HepG2 (cell line): ENCODE results near the gene TOB2.

Source experiments
- ARNT ChIP-seq: fragments of 450-650 bp; IDR thresholded peaks from 2 replicates; pipeline ENCODE4 v1.6.1; 2017
- CHD2 ChIP-seq: IDR thresholded peaks from 2 replicates; pipeline ENCODE4 v1.6.1; 2011; ENCODE audit warnings: low read depth, low read length, improper control_type of control experiment
- EZH2 ChIP-seq: conservative IDR thresholded peaks from 2 replicates; pipeline ENCODE4 v1.6.1; 2012; ENCODE audit warnings: mild to moderate bottlenecking, low read depth, low read length, moderate library complexity
- KDM1A ChIP-seq: IDR thresholded peaks from 2 replicates; pipeline ENCODE4 v1.6.1; 2016; ENCODE audit warnings: missing compliant biosample characterization
- NR2F6 ChIP-seq, 2 experiments: IDR thresholded peaks; 2 replicates each; pipeline ENCODE4 v1.6.1; 2016; ENCODE audit warnings: antibody characterized with exemption in 1 of 2, mild to moderate bottlenecking in 1 of 2
- TGIF2 ChIP-seq: IDR thresholded peaks from 2 replicates; pipeline ENCODE4 v1.6.1; 2016; ENCODE audit warnings: control low read depth, missing compliant biosample characterization
- ZNF282 ChIP-seq: fragments of 450-650 bp; IDR thresholded peaks from 2 replicates; pipeline ENCODE4 v1.6.1; 2018; ENCODE audit not compliant: partially characterized antibody
- TF ChIP-seq, protein P1 (sequence below): IDR thresholded peaks from 2 replicates; pipeline ENCODE4 v1.6.1; 2016; ENCODE audit warnings: low read depth, borderline replicate concordance

- TF ChIP-seq KDM1A (CRISPR knock-in tag), result no peak
- no peak for TF ChIP-seq ZNF282
- no peak for TF ChIP-seq ARNT
- no peak for TF ChIP-seq EZH2
- TF ChIP-seq TGIF2 (CRISPR knock-in tag), result no peak
- no peak for TF ChIP-seq CHD2
- TF ChIP-seq, protein P1, sequence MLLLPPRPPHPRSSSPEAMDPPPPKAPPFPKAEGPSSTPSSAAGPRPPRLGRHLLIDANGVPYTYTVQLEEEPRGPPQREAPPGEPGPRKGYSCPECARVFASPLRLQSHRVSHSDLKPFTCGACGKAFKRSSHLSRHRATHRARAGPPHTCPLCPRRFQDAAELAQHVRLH (CRISPR knock-in tag), result no peak
- TF ChIP-seq NR2F6 (IDR thresholded peaks at IDR 0.05), result no peak
- TF ChIP-seq NR2F6 (CRISPR knock-in tag; IDR thresholded peaks at IDR 0.05), result no peak
These were observed 40.2 kb downstream of the TOB2 start for GRCh38 chr22:41406410-41406809.
